DND-41 (cell line): ENCODE data around the gene TMEM185B.

Experiments used
- ATAC-seq: fragments of 200-7000 bp; cut with Tn5 transposase; 3 replicates; pipeline ENCODE4 v1.9.1; 2021; ENCODE audit warnings: low read depth; ENCODE audit not compliant: insufficient read depth
- DNase-seq: peaks from one replicate; pipeline ENCODE4 v3.0.0-alpha.2; 2020
- H2AFZ ChIP-seq: 2 replicates; pipeline ENCODE4 v1.6.0; 2012; ENCODE audit warnings: low read depth, low read length
- H3K27ac ChIP-seq: 2 replicates; pipeline ENCODE4 v1.5.1; 2012; ENCODE audit warnings: low read length, inconsistent platforms
- H3K27me3 ChIP-seq: fragments of 200-600 bp; sonication (generic); 2 replicates; pipeline ENCODE4 v1.6.0; 2012; ENCODE audit warnings: low read length, mild to moderate bottlenecking, inconsistent platforms; ENCODE audit not compliant: insufficient read depth, poor library complexity
- H3K36me3 ChIP-seq: 2 replicates; pipeline ENCODE4 v1.5.1; 2012; ENCODE audit warnings: low read length, inconsistent platforms; ENCODE audit not compliant: insufficient read depth
- H3K4me1 ChIP-seq: 2 replicates; pipeline ENCODE4 v1.5.1; 2012; ENCODE audit warnings: mild to moderate bottlenecking, low read length; ENCODE audit not compliant: insufficient read depth
- H3K4me2 ChIP-seq: 2 replicates; pipeline ENCODE4 v1.6.0; 2012; ENCODE audit warnings: mild to moderate bottlenecking, moderate library complexity, low read length, inconsistent platforms; ENCODE audit not compliant: insufficient read depth
- H3K4me3 ChIP-seq, 2 experiments: fragments of 200-600 bp in 1 of 2; shearing (Covaris generic) in 1 of 2; 2 replicates each; pipeline ENCODE4 v1.5.1; 2012 to 2016; ENCODE audit warnings: inconsistent platforms in 2 of 2, low read length in 2 of 2, mild to moderate bottlenecking in 2 of 2, low read depth in 1 of 2, moderate library complexity in 1 of 2
- H3K79me2 ChIP-seq: 2 replicates; pipeline ENCODE4 v1.6.0; 2012; ENCODE audit warnings: low read length, inconsistent platforms; ENCODE audit not compliant: insufficient read depth
- H3K9ac ChIP-seq: 2 replicates; pipeline ENCODE4 v1.6.0; 2012; ENCODE audit warnings: low read depth, mild to moderate bottlenecking, inconsistent platforms, low read length, moderate library complexity
- H3K9me3 ChIP-seq: 2 replicates; pipeline ENCODE4 v1.5.1; 2012; ENCODE audit warnings: low read length, moderate library complexity, mild to moderate bottlenecking, inconsistent platforms; ENCODE audit not compliant: insufficient read depth, severe bottlenecking
- H4K20me1 ChIP-seq: 2 replicates; pipeline ENCODE4 v1.6.0; 2012; ENCODE audit warnings: low read length; ENCODE audit not compliant: insufficient read depth
- CTCF ChIP-seq: IDR thresholded peaks from 2 replicates; pipeline ENCODE4 v1.5.1; 2012; ENCODE audit warnings: borderline replicate concordance, low read length, moderate library complexity, mild to moderate bottlenecking; ENCODE audit not compliant: poor library complexity, severe bottlenecking; ENCODE audit errors: extremely low read depth
- EZH2 ChIP-seq: IDR thresholded peaks from 3 replicates; pipeline ENCODE4 v1.6.1; 2012; ENCODE audit warnings: borderline replicate concordance, low read depth, mild to moderate bottlenecking, moderate library complexity, low read length, inconsistent platforms; ENCODE audit not compliant: severe bottlenecking

TMEM185B gene

GRCh38 chr2:120218181-120218580 lies 5.0 kb downstream of the TMEM185B start:
- Histone ChIP-seq H3K79me2 (peaks cover 68% of the 10 kb centered on the region), H3K4me1 (peaks cover 35% of the 10 kb centered on the region), H3K4me3 (no peak overlapping the region), H3K9me3 (no peaks in the 10 kb centered on the region), H3K9ac (no peak overlapping the region), H2AFZ (no peak overlapping the region), H3K4me2 (no peak overlapping the region), H4K20me1 (peaks cover 35% of the 10 kb centered on the region), H3K36me3 (peaks cover 61% of the 10 kb centered on the region), H3K27me3 (no peaks in the 10 kb centered on the region), H3K27ac (no peak overlapping the region)
- DNase-seq: no peak
- TF ChIP-seq CTCF (no peak), EZH2 (no peak)
- no peak for ATAC-seq

GRCh38 chr2:120210270-120210693 lies 12.9 kb downstream of the TMEM185B start:
- no peak overlapping the region for H3K27ac ChIP-seq
- no peak for ATAC-seq
- no peak for DNase-seq

GRCh38 chr2:120209427-120210269 lies 13.6 kb downstream of the TMEM185B start:
- no peaks in the 10 kb centered on the region; the same call in 1 of the 2 replicates for H3K79me2 ChIP-seq
- no peak overlapping the region for H3K4me2 ChIP-seq
- peaks cover 2% of the 10 kb centered on the region; the same call in 1 of the 2 replicates for H4K20me1 ChIP-seq
- H3K9ac ChIP-seq: no peak overlapping the region
- H3K4me1 ChIP-seq: no peaks in the 10 kb centered on the region
- H3K27ac ChIP-seq: no peak overlapping the region
- no peak overlapping the region for H3K4me3 ChIP-seq
- no peak for ATAC-seq
- H3K9me3 ChIP-seq: no peaks in the 10 kb centered on the region
- H3K36me3 ChIP-seq: no peaks in the 10 kb centered on the region
- no peaks in the 10 kb centered on the region for H3K27me3 ChIP-seq
- no peak for DNase-seq
- no peak overlapping the region for H2AFZ ChIP-seq
- TF ChIP-seq CTCF (no peak), EZH2 (no peak)

More at GRCh38 chr2:120210270-120210693, 12.9 kb downstream of the TMEM185B start:
- Histone ChIP-seq H3K4me1 (no peaks in the 10 kb centered on the region), H3K9me3 (no peaks in the 10 kb centered on the region), H3K36me3 (no peaks in the 10 kb centered on the region), H3K4me3 (no peak overlapping the region), H3K79me2 (no peaks in the 10 kb centered on the region; the same call in 1 of the 2 replicates), H3K9ac (no peak overlapping the region), H2AFZ (no peak overlapping the region), H3K27me3 (no peaks in the 10 kb centered on the region), H3K4me2 (no peak overlapping the region), H4K20me1 (peaks cover 2% of the 10 kb centered on the region; the same call in 1 of the 2 replicates)
- no peak for TF ChIP-seq CTCF
- TF ChIP-seq EZH2: no peak
